HG03135 (cell line): ENCODE measurements around the gene LHFPL3.

ENCODE experiments used
- ATAC-seq: cut with Tn5 transposase; IDR thresholded peaks from one replicate; pipeline ENCODE4 v1.9.1; 2021; ENCODE audit warnings: mild to moderate bottlenecking, moderate library complexity; ENCODE audit not compliant: unreplicated experiment

The LHFPL3 gene

GRCh38 chr7:104791080-104791479, 462.7 kb downstream of the LHFPL3 start:
- no peak for ATAC-seq

- ATAC-seq = no peak
Observed at GRCh38 chr7:104793066-104793465, 464.7 kb downstream of the LHFPL3 start.

- no peak for ATAC-seq
Observed at GRCh38 chr7:104794154-104794553, 465.8 kb downstream of the LHFPL3 start.

DNA sequence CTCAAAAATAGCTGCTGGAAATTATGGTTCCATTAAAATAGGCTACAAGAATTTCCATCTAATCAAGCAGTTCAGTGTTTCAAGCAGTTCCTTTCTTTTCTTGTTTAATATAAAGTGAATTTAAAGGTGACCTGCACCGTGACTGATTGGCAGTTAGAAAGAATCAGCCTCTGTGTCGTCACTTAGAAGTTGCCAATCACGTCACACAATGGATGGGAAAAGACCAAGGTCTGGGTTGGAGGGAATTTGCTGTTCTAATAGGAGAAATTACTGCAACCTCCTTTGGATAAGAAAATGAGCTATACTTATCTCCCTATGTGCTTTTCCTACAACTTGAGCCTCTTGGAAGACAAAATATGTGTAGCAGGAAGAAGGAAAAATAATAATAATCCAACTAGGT, 466.2 kb downstream of the LHFPL3 start:
- ATAC-seq = no peak

DNA sequence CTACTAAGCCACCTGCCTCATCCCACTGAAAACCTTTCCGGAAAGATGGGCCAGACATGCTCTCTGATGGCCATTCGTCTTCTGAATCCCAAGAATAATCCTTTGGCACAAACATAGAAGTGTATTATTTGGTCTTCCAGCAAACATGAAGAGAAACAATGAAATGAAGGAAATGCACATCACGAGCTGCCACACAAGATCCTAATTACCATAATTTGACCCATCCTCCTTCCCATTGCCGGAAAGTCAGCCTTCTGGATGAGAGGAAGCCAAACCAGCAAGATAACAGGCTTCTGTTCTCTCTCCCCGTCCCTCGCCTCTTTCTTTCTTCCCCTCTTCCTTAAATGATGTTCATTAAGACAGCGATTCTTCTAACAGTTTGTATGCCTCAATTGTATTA, 466.7 kb downstream of the LHFPL3 start:
- no peak for ATAC-seq

DNA sequence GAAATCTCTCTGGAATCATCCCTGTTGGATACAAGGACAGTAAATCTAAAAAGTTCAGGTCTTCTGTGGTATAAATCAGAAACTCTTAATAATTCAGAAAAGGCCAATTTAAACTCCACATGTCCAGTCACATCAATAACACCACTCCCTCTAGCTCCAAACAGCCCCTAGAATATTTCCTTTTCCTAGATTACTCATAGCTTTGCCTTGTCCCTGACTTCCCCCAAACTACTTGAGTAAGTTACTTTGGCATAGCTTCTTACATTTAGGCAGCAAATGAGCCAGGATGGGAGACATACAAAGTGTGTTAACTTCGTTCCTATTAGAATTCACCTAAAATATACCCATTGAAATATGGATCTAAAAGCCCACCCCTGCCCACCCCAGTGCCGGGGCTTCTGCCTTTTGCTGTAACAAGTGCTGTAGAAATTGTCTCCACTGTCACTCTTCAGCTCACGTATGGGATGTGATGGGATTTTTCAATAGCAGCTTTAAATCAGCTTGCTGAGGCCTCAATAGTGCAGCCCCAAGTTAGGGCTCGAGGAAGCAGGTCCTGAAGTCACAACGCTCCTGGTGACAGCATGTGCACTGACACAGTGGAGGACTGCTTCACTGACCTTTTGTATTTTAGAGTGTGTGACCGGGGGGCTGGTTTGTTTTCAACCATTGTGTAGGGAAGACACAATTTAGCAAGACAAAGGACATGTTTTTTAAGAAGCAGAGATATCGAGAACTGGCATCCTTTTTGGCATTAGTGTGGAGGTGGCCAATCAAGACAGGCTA, 467.4 kb downstream of the LHFPL3 start:
- ATAC-seq = no peak

- no peak for ATAC-seq
Observed at GRCh38 chr7:104800307-104800706, 471.9 kb downstream of the LHFPL3 start.

DNA sequence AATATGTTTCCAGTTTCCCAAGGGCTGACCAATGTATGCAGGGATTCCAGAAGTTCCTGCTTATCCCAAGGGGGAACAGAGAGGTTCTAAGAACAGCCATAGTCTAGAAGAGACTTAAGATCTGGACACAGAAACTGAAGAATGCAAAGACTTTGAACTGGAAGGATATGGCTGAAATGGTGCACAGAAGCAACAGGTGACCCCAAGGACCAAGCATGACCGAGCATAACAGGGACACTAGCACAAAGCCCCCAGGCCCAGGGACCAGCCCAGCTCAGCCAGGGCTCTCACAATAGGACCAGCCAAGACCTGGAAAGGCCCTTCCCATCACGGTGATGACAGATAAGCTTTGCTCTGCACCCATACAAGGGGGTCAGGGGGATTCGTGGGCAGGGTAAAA, 472.6 kb downstream of the LHFPL3 start:
- no peak for ATAC-seq

- no peak for ATAC-seq
Observed at GRCh38 chr7:104803931-104804330, 475.5 kb downstream of the LHFPL3 start.

GRCh38 chr7:104804696-104805095, 476.3 kb downstream of the LHFPL3 start:
- ATAC-seq = no peak

- no peak for ATAC-seq
Observed at GRCh38 chr7:104805449-104806317, 477.3 kb downstream of the LHFPL3 start.

DNA sequence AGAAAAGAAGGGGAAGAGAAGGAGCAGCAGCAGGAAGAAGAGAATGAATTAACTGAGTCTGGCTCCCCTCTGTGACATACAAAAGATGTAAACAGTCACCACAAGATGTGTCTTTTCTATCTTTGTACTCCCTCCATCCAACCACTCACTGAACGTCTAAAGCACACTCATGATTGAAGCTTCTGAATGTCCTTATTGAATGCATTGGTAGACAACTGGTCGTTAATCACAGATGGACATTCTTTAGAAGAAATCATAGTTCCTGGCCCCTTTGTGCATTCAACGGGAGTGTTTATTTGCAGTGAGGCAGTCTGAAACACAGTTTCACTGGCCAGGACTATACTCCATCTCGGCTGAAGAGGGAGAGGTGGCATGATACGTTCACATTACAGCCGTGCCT, 479.3 kb downstream of the LHFPL3 start:
- ATAC-seq = no peak

GRCh38 chr7:104809906-104810305, 481.5 kb downstream of the LHFPL3 start:
- no peak for ATAC-seq

- no peak for ATAC-seq
Observed at GRCh38 chr7:104814126-104814525, 485.7 kb downstream of the LHFPL3 start.

- no peak for ATAC-seq
Observed at GRCh38 chr7:104814671-104815400, 486.4 kb downstream of the LHFPL3 start.

- ATAC-seq = no peak
Observed at GRCh38 chr7:104816537-104816936, 488.1 kb downstream of the LHFPL3 start.

- ATAC-seq = no peak
Observed at GRCh38 chr7:104818961-104819880, 490.8 kb downstream of the LHFPL3 start.

DNA sequence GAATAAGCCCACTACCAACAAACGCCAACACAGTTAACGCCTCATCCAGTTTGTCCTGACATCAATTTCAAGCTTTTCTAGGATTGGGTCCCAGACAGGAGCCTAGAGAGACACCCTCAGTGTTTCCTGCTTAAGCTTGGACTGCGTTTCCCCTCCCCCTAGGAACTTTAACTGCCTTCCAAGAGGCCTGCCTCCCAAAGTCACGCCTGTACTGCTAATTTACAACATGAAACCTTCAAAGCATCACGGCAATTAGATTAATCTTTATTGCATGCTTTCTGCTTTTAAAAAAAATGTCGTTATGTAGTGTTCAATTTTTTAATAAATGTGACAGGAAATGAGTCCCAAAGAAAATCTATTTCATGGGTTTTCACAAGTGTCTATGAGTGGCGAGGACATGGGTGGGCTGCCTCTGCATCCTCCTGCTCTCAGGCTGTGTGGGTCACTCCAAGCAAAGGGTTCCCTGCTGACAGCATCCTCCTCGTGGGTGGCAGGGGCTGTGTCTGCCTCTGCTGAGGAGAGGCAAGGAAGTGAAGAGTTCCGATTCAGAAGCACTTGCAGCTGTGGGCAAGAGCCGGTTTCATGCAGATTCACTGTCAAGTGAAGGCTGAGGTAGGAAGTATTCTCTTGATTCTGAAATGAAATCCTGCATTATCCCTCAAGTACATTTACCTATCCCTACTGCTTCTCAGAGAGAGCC, 492.6 kb downstream of the LHFPL3 start:
- no peak for ATAC-seq

GRCh38 chr7:104823177-104823576, 494.8 kb downstream of the LHFPL3 start:
- no peak for ATAC-seq

DNA sequence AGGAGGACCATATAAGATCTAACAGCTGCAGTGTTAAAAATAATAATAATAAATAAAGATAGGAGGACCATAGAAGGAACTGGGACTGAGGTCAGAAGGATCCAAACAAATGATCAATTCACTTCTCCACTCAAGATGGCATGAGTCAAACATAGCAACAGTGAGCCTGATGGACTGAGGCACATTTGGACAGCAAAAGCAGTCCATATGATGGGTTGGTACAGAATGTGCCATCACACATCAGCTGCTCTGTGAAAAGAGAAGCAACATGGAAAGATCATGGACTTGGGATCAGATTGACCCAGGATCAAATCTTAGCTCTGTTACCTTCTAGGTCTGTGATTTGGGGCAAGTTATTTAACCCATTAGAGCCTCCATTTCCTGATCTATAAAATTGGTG, 496.7 kb downstream of the LHFPL3 start:
- no peak for ATAC-seq
